GM23338 (cell line): Measurements from ENCODE around the gene CCNL1. TPM values are rescaled to one million over a fixed set of nuclear protein-coding genes. Genes with fewer than 3 reads are reported as not detected.

Experiments
- ATAC-seq: fragments of 200-7000 bp; cut with Tn5 transposase; 3 replicates; pipeline ENCODE4 v1.9.1; 2020
- DNase-seq: peaks from one replicate; pipeline ENCODE4 v3.0.0-alpha.2; 2015; ENCODE audit warnings: low spot score
- H2AFZ ChIP-seq: fragments of 200-600 bp; sonication (generic); 2 replicates; pipeline ENCODE4 v1.8.0; 2016; ENCODE audit warnings: antibody characterized with exemption, mild to moderate bottlenecking, moderate library complexity
- H3F3A ChIP-seq: fragments of 200-600 bp; sonication (generic); replicated peaks from 2 replicates; pipeline ENCODE4 v1.8.0; 2017; ENCODE audit warnings: antibody characterized with exemption, mixed run types, low read depth
- H3K27ac ChIP-seq: fragments of 200-600 bp; sonication (generic); 2 replicates; pipeline ENCODE4 v1.6.1; 2016; ENCODE audit warnings: low read depth
- H3K27me3 ChIP-seq: fragments of 200-600 bp; sonication (generic); 2 replicates; pipeline ENCODE4 v1.8.0; 2016; ENCODE audit warnings: mild to moderate bottlenecking, mixed run types, moderate library complexity; ENCODE audit not compliant: insufficient read depth
- H3K36me3 ChIP-seq: fragments of 200-600 bp; sonication (generic); 2 replicates; pipeline ENCODE4 v1.8.0; 2016; ENCODE audit warnings: mild to moderate bottlenecking; ENCODE audit not compliant: insufficient read depth
- H3K4me1 ChIP-seq: fragments of 200-600 bp; sonication (generic); 2 replicates; pipeline ENCODE4 v1.8.0; 2016; ENCODE audit warnings: mild to moderate bottlenecking, moderate library complexity; ENCODE audit not compliant: insufficient read depth
- H3K4me2 ChIP-seq: fragments of 200-600 bp; sonication (generic); 2 replicates; pipeline ENCODE4 v1.7.1; 2017; ENCODE audit warnings: mixed run types
- H3K4me3 ChIP-seq: fragments of 200-600 bp; sonication (generic); 2 replicates; pipeline ENCODE4 v1.6.1; 2016; ENCODE audit warnings: mixed run types
- H3K79me2 ChIP-seq: fragments of 200-600 bp; sonication (generic); replicated peaks from 2 replicates; pipeline ENCODE4 v1.8.0; 2017; ENCODE audit warnings: mild to moderate bottlenecking; ENCODE audit not compliant: insufficient read depth
- H3K9me2 ChIP-seq: fragments of 200-600 bp; sonication (generic); 2 replicates; pipeline ENCODE4 v1.8.0; 2017; ENCODE audit not compliant: insufficient read depth
- H4K20me1 ChIP-seq: fragments of 200-600 bp; sonication (generic); replicated peaks from 2 replicates; pipeline ENCODE4 v1.8.0; 2017; ENCODE audit warnings: mild to moderate bottlenecking; ENCODE audit not compliant: insufficient read depth
- H3K27ac Mint-ChIP-seq: 2 replicates; pipeline ENCODE4 v1.8.0; 2020; ENCODE audit warnings: inconsistent platforms, mild to moderate bottlenecking, moderate library complexity, mixed read lengths
- H3K27me3 Mint-ChIP-seq: 3 replicates; pipeline ENCODE4 v1.8.0; 2022; ENCODE audit warnings: low read depth, mild to moderate bottlenecking, moderate library complexity, mixed read lengths, inconsistent platforms; ENCODE audit not compliant: insufficient read depth, poor library complexity
- H3K36me3 Mint-ChIP-seq: 3 replicates; pipeline ENCODE4 v1.8.0; 2021; ENCODE audit warnings: low read depth, mild to moderate bottlenecking, inconsistent platforms, moderate library complexity, mixed read lengths
- H3K4me1 Mint-ChIP-seq: 3 replicates; pipeline ENCODE4 v1.8.0; 2020; ENCODE audit warnings: mild to moderate bottlenecking, inconsistent platforms, mixed read lengths
- H3K4me3 Mint-ChIP-seq: 3 replicates; pipeline ENCODE4 v1.8.0; 2021; ENCODE audit warnings: moderate library complexity, mild to moderate bottlenecking, inconsistent platforms, mixed read lengths
- H3K9me3 Mint-ChIP-seq: 3 replicates; pipeline ENCODE4 v1.8.0; 2020; ENCODE audit warnings: moderate library complexity, mild to moderate bottlenecking, inconsistent platforms, mixed read lengths
- CREB1 ChIP-seq: fragments of 250-450 bp; sonication (Bioruptor Pico); IDR thresholded peaks from 2 replicates; pipeline ENCODE4 v1.5.0; 2020; ENCODE audit warnings: low read depth, mild to moderate bottlenecking, moderate library complexity
- EZH2 ChIP-seq: fragments of 200-600 bp; sonication (generic); IDR thresholded peaks from one replicate; pipeline ENCODE4 v1.8.0; 2017; ENCODE audit warnings: antibody characterized with exemption, mild to moderate bottlenecking, low read depth; ENCODE audit not compliant: unreplicated experiment
- EZH2phosphoT487 ChIP-seq: fragments of 200-600 bp; sonication (generic); IDR thresholded peaks from one replicate; pipeline ENCODE4 v1.8.1; 2018; ENCODE audit warnings: antibody characterized with exemption; ENCODE audit not compliant: unreplicated experiment
- JUNB ChIP-seq: IDR thresholded peaks from one replicate; pipeline ENCODE4 v1.6.1; 2016; ENCODE audit warnings: antibody characterized with exemption; ENCODE audit not compliant: unreplicated experiment
- NANOG ChIP-seq: IDR thresholded peaks from 2 replicates; pipeline ENCODE4 v1.6.1; 2016; ENCODE audit warnings: antibody characterized with exemption, borderline replicate concordance
- POLR2AphosphoS5 ChIP-seq: IDR thresholded peaks from 2 replicates; pipeline ENCODE4 v1.6.1; 2016; ENCODE audit warnings: antibody characterized with exemption, low read depth
- REST ChIP-seq: IDR thresholded peaks from one replicate; pipeline ENCODE4 v1.6.1; 2018; ENCODE audit warnings: antibody characterized with exemption; ENCODE audit not compliant: unreplicated experiment
- STAT1 ChIP-seq: IDR thresholded peaks from one replicate; pipeline ENCODE4 v1.6.1; 2016; ENCODE audit warnings: antibody characterized with exemption; ENCODE audit not compliant: unreplicated experiment
- ZNF114 ChIP-seq: fragments of 250-450 bp; sonication (Bioruptor Pico); IDR thresholded peaks from 2 replicates; pipeline ENCODE4 v1.5.0; 2020; ENCODE audit warnings: mild to moderate bottlenecking, moderate library complexity
- ZNF331 ChIP-seq: fragments of 250-450 bp; sonication (Bioruptor Pico); IDR thresholded peaks from 2 replicates; pipeline ENCODE4 v1.5.0; 2020; ENCODE audit warnings: low read depth, mild to moderate bottlenecking, moderate library complexity
- polyA plus RNA-seq: library from polyadenylated mRNA; unstranded; fragments of >200 nt; fragmentation: Nextera tagmentation; extraction: Ambion mirVana; gene quantifications from 2 replicates; pipeline ENCODE4 v1.2.1, GENCODE V29; 2016
- total RNA-seq: library from RNA; depleted of rRNA; stranded (reverse); fragments of >200 nt; shearing (Covaris generic); gene quantifications from 2 replicates; pipeline ENCODE4 v1.2.3, GENCODE V29; 2014
- TF ChIP-seq, protein P1 (sequence below), 2 experiments: fragments of 200-600 bp in 1 of 2; sonication (generic) in 1 of 2; conservative IDR thresholded peaks; 2 replicates each; pipeline versions ENCODE4 v1.5.1 to v1.6.1; 2016 to 2017; ENCODE audit warnings: antibody characterized with exemption in 2 of 2, low read depth in 2 of 2, mild to moderate bottlenecking in 2 of 2, moderate library complexity in 1 of 2
- TF ChIP-seq, protein P2 (sequence below): IDR thresholded peaks from 2 replicates; pipeline ENCODE4 v1.6.1; 2016; ENCODE audit warnings: antibody characterized with exemption
- TF ChIP-seq, protein P3 (sequence below): fragments of 250-450 bp; sonication (Bioruptor Pico); IDR thresholded peaks from 2 replicates; pipeline ENCODE4 v1.5.0; 2020; ENCODE audit warnings: mild to moderate bottlenecking, moderate library complexity

CCNL1 gene
- total and polyA plus RNA-seq, 2 experiments from 2014 or later, result 108 to 134 TPM

DNA sequence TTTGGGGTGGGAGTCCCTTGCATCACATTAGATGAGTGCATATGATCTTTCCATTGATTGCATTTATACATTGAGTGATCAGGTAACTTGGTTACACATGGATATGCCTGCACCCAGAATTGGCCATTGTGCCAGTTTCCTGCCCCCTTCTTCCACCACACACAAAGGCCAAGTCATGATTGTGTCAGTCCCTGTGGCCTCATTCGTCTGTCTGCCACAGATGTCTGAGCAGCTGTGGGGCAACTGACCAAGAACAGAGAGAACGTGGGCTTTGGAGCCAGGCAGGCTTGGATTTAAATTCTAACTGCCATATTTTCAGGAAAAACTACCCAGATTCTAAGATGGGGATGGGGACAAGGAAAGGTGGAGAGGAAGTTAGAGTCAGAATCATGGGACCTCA lies 27.0 kb downstream of the CCNL1 start:
- H2AFZ ChIP-seq, result no peak overlapping the region
- H3K79me2 ChIP-seq, result no peaks in the 10 kb centered on the region
- no peaks in the 10 kb centered on the region for H3K27me3 ChIP-seq
- DNase-seq, result no peak
- H4K20me1 ChIP-seq, result 0 out of 2 replicates have a peak, but pooled peaks cover 5% of the 10 kb centered on the region
- Mint-ChIP-seq H3K27me3 (peaks cover 17% of the 10 kb centered on the region), H3K4me1 (peaks cover 25% of the 10 kb centered on the region), H3K4me3 (no peak overlapping the region), H3K36me3 (no peaks in the 10 kb centered on the region), H3K9me3 (no peaks in the 10 kb centered on the region), H3K27ac (no peak overlapping the region)
- TF ChIP-seq EZH2phosphoT487 (no peak), CREB1 (CRISPR knock-in tag) (no peak), JUNB (no peak), REST (no peak), ZNF331 (no peak), EZH2 (no peak), ZNF114 (CRISPR knock-in tag) (no peak), STAT1 (no peak), NANOG (no peak), POLR2AphosphoS5 (no peak)
- TF ChIP-seq, protein P1, sequence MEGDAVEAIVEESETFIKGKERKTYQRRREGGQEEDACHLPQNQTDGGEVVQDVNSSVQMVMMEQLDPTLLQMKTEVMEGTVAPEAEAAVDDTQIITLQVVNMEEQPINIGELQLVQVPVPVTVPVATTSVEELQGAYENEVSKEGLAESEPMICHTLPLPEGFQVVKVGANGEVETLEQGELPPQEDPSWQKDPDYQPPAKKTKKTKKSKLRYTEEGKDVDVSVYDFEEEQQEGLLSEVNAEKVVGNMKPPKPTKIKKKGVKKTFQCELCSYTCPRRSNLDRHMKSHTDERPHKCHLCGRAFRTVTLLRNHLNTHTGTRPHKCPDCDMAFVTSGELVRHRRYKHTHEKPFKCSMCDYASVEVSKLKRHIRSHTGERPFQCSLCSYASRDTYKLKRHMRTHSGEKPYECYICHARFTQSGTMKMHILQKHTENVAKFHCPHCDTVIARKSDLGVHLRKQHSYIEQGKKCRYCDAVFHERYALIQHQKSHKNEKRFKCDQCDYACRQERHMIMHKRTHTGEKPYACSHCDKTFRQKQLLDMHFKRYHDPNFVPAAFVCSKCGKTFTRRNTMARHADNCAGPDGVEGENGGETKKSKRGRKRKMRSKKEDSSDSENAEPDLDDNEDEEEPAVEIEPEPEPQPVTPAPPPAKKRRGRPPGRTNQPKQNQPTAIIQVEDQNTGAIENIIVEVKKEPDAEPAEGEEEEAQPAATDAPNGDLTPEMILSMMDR (conservative IDR thresholded peaks at IDR 0.05; ENCODE audit: low read depth in 2 of 2), result no peak
- TF ChIP-seq, protein P2, sequence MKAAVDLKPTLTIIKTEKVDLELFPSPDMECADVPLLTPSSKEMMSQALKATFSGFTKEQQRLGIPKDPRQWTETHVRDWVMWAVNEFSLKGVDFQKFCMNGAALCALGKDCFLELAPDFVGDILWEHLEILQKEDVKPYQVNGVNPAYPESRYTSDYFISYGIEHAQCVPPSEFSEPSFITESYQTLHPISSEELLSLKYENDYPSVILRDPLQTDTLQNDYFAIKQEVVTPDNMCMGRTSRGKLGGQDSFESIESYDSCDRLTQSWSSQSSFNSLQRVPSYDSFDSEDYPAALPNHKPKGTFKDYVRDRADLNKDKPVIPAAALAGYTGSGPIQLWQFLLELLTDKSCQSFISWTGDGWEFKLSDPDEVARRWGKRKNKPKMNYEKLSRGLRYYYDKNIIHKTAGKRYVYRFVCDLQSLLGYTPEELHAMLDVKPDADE, result no peak
- TF ChIP-seq, protein P3, sequence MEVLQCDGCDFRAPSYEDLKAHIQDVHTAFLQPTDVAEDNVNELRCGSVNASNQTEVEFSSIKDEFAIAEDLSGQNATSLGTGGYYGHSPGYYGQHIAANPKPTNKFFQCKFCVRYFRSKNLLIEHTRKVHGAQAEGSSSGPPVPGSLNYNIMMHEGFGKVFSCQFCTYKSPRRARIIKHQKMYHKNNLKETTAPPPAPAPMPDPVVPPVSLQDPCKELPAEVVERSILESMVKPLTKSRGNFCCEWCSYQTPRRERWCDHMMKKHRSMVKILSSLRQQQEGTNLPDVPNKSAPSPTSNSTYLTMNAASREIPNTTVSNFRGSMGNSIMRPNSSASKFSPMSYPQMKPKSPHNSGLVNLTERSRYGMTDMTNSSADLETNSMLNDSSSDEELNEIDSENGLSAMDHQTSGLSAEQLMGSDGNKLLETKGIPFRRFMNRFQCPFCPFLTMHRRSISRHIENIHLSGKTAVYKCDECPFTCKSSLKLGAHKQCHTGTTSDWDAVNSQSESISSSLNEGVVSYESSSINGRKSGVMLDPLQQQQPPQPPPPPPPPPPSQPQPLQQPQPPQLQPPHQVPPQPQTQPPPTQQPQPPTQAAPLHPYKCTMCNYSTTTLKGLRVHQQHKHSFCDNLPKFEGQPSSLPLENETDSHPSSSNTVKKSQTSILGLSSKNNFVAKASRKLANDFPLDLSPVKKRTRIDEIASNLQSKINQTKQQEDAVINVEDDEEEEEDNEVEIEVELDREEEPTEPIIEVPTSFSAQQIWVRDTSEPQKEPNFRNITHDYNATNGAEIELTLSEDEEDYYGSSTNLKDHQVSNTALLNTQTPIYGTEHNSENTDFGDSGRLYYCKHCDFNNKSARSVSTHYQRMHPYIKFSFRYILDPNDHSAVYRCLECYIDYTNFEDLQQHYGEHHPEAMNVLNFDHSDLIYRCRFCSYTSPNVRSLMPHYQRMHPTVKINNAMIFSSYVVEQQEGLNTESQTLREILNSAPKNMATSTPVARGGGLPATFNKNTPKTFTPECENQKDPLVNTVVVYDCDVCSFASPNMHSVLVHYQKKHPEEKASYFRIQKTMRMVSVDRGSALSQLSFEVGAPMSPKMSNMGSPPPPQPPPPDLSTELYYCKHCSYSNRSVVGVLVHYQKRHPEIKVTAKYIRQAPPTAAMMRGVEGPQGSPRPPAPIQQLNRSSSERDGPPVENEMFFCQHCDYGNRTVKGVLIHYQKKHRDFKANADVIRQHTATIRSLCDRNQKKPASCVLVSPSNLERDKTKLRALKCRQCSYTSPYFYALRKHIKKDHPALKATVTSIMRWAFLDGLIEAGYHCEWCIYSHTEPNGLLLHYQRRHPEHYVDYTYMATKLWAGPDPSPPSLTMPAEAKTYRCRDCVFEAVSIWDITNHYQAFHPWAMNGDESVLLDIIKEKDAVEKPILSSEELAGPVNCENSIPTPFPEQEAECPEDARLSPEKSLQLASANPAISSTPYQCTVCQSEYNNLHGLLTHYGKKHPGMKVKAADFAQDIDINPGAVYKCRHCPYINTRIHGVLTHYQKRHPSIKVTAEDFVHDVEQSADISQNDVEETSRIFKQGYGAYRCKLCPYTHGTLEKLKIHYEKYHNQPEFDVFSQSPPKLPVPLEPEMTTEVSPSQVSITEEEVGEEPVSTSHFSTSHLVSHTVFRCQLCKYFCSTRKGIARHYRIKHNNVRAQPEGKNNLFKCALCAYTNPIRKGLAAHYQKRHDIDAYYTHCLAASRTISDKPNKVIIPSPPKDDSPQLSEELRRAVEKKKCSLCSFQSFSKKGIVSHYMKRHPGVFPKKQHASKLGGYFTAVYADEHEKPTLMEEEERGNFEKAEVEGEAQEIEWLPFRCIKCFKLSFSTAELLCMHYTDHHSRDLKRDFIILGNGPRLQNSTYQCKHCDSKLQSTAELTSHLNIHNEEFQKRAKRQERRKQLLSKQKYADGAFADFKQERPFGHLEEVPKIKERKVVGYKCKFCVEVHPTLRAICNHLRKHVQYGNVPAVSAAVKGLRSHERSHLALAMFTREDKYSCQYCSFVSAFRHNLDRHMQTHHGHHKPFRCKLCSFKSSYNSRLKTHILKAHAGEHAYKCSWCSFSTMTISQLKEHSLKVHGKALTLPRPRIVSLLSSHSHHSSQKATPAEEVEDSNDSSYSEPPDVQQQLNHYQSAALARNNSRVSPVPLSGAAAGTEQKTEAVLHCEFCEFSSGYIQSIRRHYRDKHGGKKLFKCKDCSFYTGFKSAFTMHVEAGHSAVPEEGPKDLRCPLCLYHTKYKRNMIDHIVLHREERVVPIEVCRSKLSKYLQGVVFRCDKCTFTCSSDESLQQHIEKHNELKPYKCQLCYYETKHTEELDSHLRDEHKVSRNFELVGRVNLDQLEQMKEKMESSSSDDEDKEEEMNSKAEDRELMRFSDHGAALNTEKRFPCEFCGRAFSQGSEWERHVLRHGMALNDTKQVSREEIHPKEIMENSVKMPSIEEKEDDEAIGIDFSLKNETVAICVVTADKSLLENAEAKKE (CRISPR knock-in tag), result no peak
- H3K4me3 ChIP-seq, result no peak overlapping the region
- no peak for ATAC-seq
- H3K27ac ChIP-seq, result no peak overlapping the region
- H3K4me2 ChIP-seq, result no peak overlapping the region
- H3F3A ChIP-seq, result no peaks in the 10 kb centered on the region
- peaks cover 20% of the 10 kb centered on the region for H3K4me1 ChIP-seq
- H3K9me2 ChIP-seq, result peaks cover 4% of the 10 kb centered on the region; the same call in 1 of the 2 replicates
- no peaks in the 10 kb centered on the region for H3K36me3 ChIP-seq
